H9 (cell line): ENCODE results near the gene GPLD1. TPM values are rescaled to one million over a fixed set of nuclear protein-coding genes. Genes with fewer than 3 reads are reported as not detected.

Experiments
- DNase-seq: peaks from one replicate; pipeline ENCODE4 v3.0.0-alpha.2; 2017
- H2AFZ ChIP-seq: one replicate; pipeline ENCODE4 v1.6.1; 2013; ENCODE audit warnings: mild to moderate bottlenecking, low read length, control low read depth, moderate library complexity
- H2AK5ac ChIP-seq: 2 replicates; pipeline ENCODE4 v1.6.1; 2013; ENCODE audit warnings: low read length, control low read depth, mixed read lengths; ENCODE audit not compliant: insufficient read length
- H2BK120ac ChIP-seq: one replicate; pipeline ENCODE4 v1.6.1; 2013; ENCODE audit warnings: low read depth, mild to moderate bottlenecking, low read length, control low read depth, inconsistent platforms; ENCODE audit not compliant: poor library complexity, severe bottlenecking
- H2BK12ac ChIP-seq: 2 replicates; pipeline ENCODE4 v1.6.1; 2013; ENCODE audit warnings: low read length, control low read depth, mixed read lengths, low read depth; ENCODE audit not compliant: insufficient read length
- H2BK15ac ChIP-seq: 2 replicates; pipeline ENCODE4 v1.6.1; 2013; ENCODE audit warnings: low read depth, low read length, control low read depth
- H2BK20ac ChIP-seq: one replicate; pipeline ENCODE4 v1.6.1; 2013; ENCODE audit warnings: low read depth, mild to moderate bottlenecking, low read length, control low read depth, inconsistent platforms; ENCODE audit not compliant: poor library complexity, severe bottlenecking
- H2BK5ac ChIP-seq: 2 replicates; pipeline ENCODE4 v1.6.1; 2013; ENCODE audit warnings: low read length, control low read depth, mixed read lengths; ENCODE audit not compliant: insufficient read length
- H3K14ac ChIP-seq: 2 replicates; pipeline ENCODE4 v1.6.1; 2013; ENCODE audit warnings: low read length, control low read depth; ENCODE audit not compliant: insufficient read depth
- H3K18ac ChIP-seq: 2 replicates; pipeline ENCODE4 v1.6.1; 2013; ENCODE audit warnings: low read depth, mild to moderate bottlenecking, mixed read lengths, low read length, control low read depth; ENCODE audit not compliant: insufficient read length
- H3K23ac ChIP-seq: 2 replicates; pipeline ENCODE4 v1.6.1; 2013; ENCODE audit warnings: low read length, control low read depth, mixed read lengths, low read depth; ENCODE audit not compliant: insufficient read length
- H3K23me2 ChIP-seq: 2 replicates; pipeline ENCODE4 v1.6.1; 2013; ENCODE audit warnings: low read depth, mild to moderate bottlenecking, mixed read lengths, low read length, control low read depth; ENCODE audit not compliant: insufficient read length, poor library complexity, severe bottlenecking
- H3K27ac ChIP-seq: 2 replicates; pipeline ENCODE4 v1.5.1; 2013; ENCODE audit warnings: low read length, control low read depth, mixed read lengths, low read depth; ENCODE audit not compliant: insufficient read length
- H3K27me3 ChIP-seq: 2 replicates; pipeline ENCODE4 v1.6.1; 2013; ENCODE audit warnings: low read length, control low read depth, inconsistent platforms; ENCODE audit not compliant: insufficient read depth
- H3K4ac ChIP-seq: 2 replicates; pipeline ENCODE4 v1.6.1; 2013; ENCODE audit warnings: low read depth, mild to moderate bottlenecking, control low read depth, inconsistent platforms, low read length, moderate library complexity
- H3K4me1 ChIP-seq: 2 replicates; pipeline ENCODE4 v1.6.1; 2013; ENCODE audit warnings: low read length, control low read depth, inconsistent platforms; ENCODE audit not compliant: insufficient read depth
- H3K4me2 ChIP-seq: 2 replicates; pipeline ENCODE4 v1.6.1; 2013; ENCODE audit warnings: low read length, control low read depth, mixed read lengths; ENCODE audit not compliant: insufficient read length, insufficient read depth
- H3K56ac ChIP-seq: 2 replicates; pipeline ENCODE4 v1.6.1; 2013; ENCODE audit warnings: low read depth, mild to moderate bottlenecking, mixed read lengths, low read length, control low read depth; ENCODE audit not compliant: insufficient read length
- H3K79me1 ChIP-seq: 2 replicates; pipeline ENCODE4 v1.6.1; 2013; ENCODE audit warnings: low read depth, mild to moderate bottlenecking, moderate library complexity, low read length, control low read depth, inconsistent platforms; ENCODE audit not compliant: insufficient read depth, poor library complexity, severe bottlenecking
- H3K79me2 ChIP-seq: 2 replicates; pipeline ENCODE4 v1.6.1; 2013; ENCODE audit warnings: low read length, control low read depth, inconsistent platforms; ENCODE audit not compliant: insufficient read depth
- H3K9ac ChIP-seq: 2 replicates; pipeline ENCODE4 v1.6.1; 2013; ENCODE audit warnings: low read length, control low read depth, mixed read lengths; ENCODE audit not compliant: insufficient read length; ENCODE audit errors: extremely low read depth
- H3K9me3 ChIP-seq: one replicate; pipeline ENCODE4 v1.6.1; 2013; ENCODE audit warnings: low read depth, low read length, inconsistent platforms; ENCODE audit not compliant: control insufficient read depth
- H3T11ph ChIP-seq: one replicate; pipeline ENCODE4 v1.6.1; 2013; ENCODE audit warnings: mild to moderate bottlenecking, low read length, control low read depth, inconsistent platforms
- H4K20me1 ChIP-seq: one replicate; pipeline ENCODE4 v1.6.1; 2013; ENCODE audit not compliant: control insufficient read depth, insufficient read length, insufficient read depth
- H4K5ac ChIP-seq: 2 replicates; pipeline ENCODE4 v1.6.1; 2013; ENCODE audit warnings: low read depth, mild to moderate bottlenecking, mixed read lengths, low read length, control low read depth; ENCODE audit not compliant: insufficient read length
- H4K8ac ChIP-seq: replicated peaks from 2 replicates; pipeline ENCODE4 v1.6.1; 2013; ENCODE audit warnings: low read length, control low read depth, mixed read lengths, low read depth; ENCODE audit not compliant: insufficient read length
- H4K91ac ChIP-seq: 2 replicates; pipeline ENCODE4 v1.6.1; 2013; ENCODE audit warnings: low read depth, mild to moderate bottlenecking, moderate library complexity, mixed read lengths, low read length, control low read depth; ENCODE audit not compliant: insufficient read length
- H3K27ac Mint-ChIP-seq, 3 experiments: 2 replicates in 2 of 3; 3 replicates in 1 of 3; pipeline ENCODE4 v1.8.0; 2020 to 2021; ENCODE audit warnings: mixed read lengths in 3 of 3, mild to moderate bottlenecking in 1 of 3, moderate library complexity in 1 of 3
- H3K27me3 Mint-ChIP-seq: 2 replicates; pipeline ENCODE4 v1.8.0; 2021; ENCODE audit warnings: low read depth, mild to moderate bottlenecking, moderate library complexity, mixed read lengths
- H3K36me3 Mint-ChIP-seq, 3 experiments: 2 replicates in 2 of 3; 3 replicates in 1 of 3; pipeline ENCODE4 v1.8.0; 2020 to 2021; ENCODE audit warnings: low read depth in 3 of 3, mixed read lengths in 3 of 3; ENCODE audit not compliant: insufficient read depth in 1 of 3
- H3K4me1 Mint-ChIP-seq, 2 experiments: 2 replicates each; pipeline ENCODE4 v1.8.0; 2020; ENCODE audit warnings: mixed read lengths in 2 of 2
- H3K4me3 Mint-ChIP-seq, 2 experiments: 2 replicates in 1 of 2; 3 replicates in 1 of 2; pipeline ENCODE4 v1.8.0; 2020 to 2021; ENCODE audit warnings: mild to moderate bottlenecking in 2 of 2, mixed read lengths in 2 of 2, moderate library complexity in 1 of 2
- H3K9me3 Mint-ChIP-seq, 2 experiments: 2 replicates in 1 of 2; 3 replicates in 1 of 2; pipeline ENCODE4 v1.8.0; 2020; ENCODE audit warnings: mild to moderate bottlenecking in 2 of 2, mixed read lengths in 2 of 2, moderate library complexity in 1 of 2
- WGBS: extraction: QIAGEN DNeasy Blood & Tissue Kit; methylation state at CpG from one replicate; pipeline ENCODE4 v1.1.7; 2013; ENCODE audit warnings: missing lambda C conversion rate, low lambda C conversion rate, mixed read lengths; ENCODE audit not compliant: insufficient read length; ENCODE audit errors: extremely low coverage; 5-methylcytosine and 5-hydroxymethylcytosine counted together
- total RNA-seq: library from RNA; stranded (reverse); gene quantifications from 2 replicates; pipeline ENCODE4 v1.2.1, GENCODE V29; 2021
- TF ChIP-seq, protein P1 (sequence below): fragments of 200-600 bp; sonication (generic); conservative IDR thresholded peaks from 3 replicates; pipeline ENCODE4 v1.8.0; 2021; ENCODE audit warnings: antibody characterized with exemption, mild to moderate bottlenecking

Gene GPLD1
- total RNA-seq, 1 experiment from 2014 or later: 8.0 TPM

- H3K4me3 Mint-ChIP-seq: no peak overlapping the region
- no CpG with 5 or more reads among the region's 4 CpGs for WGBS
- H4K5ac ChIP-seq: no peak overlapping the region
- no peak overlapping the region for H3K23ac ChIP-seq
- H3K4me2 ChIP-seq: no peak overlapping the region
- H3K4me1 Mint-ChIP-seq: peaks cover 5 to 6% of the 10 kb centered on the region in 2 experiments
- H3K27ac ChIP-seq: no peak overlapping the region
- H3K18ac ChIP-seq: no peak overlapping the region
- H3K27ac Mint-ChIP-seq: no peak overlapping the region; a peak in 1 of 7 replicates
- H3K36me3 Mint-ChIP-seq: no peaks in the 10 kb centered on the region
- H3K27me3 ChIP-seq: no peaks in the 10 kb centered on the region
- no peaks in the 10 kb centered on the region for H3K79me1 ChIP-seq
- no peak overlapping the region for H2AFZ ChIP-seq
- H3K9ac ChIP-seq: no peak overlapping the region
- H2AK5ac ChIP-seq: no peak overlapping the region
- H4K8ac ChIP-seq: no peak overlapping the region
- H3K27me3 Mint-ChIP-seq: no peaks in the 10 kb centered on the region
- H3K79me2 ChIP-seq: no peaks in the 10 kb centered on the region
- no peak overlapping the region for H2BK12ac ChIP-seq
- no peaks in the 10 kb centered on the region for H3K9me3 ChIP-seq
- no peak overlapping the region for H3K14ac ChIP-seq
- no peak overlapping the region for H2BK120ac ChIP-seq
- H2BK15ac ChIP-seq: no peak overlapping the region
- H3K9me3 Mint-ChIP-seq: no peaks in the 10 kb centered on the region
- no peak overlapping the region for H3K4ac ChIP-seq
- H3K56ac ChIP-seq: no peak overlapping the region
- no peaks in the 10 kb centered on the region for H3K23me2 ChIP-seq
- H2BK5ac ChIP-seq: no peak overlapping the region
- no peaks in the 10 kb centered on the region for H4K20me1 ChIP-seq
- no peak overlapping the region for H2BK20ac ChIP-seq
- H4K91ac ChIP-seq: no peak overlapping the region
- no peak overlapping the region for H3T11ph ChIP-seq
- TF ChIP-seq, protein P1, sequence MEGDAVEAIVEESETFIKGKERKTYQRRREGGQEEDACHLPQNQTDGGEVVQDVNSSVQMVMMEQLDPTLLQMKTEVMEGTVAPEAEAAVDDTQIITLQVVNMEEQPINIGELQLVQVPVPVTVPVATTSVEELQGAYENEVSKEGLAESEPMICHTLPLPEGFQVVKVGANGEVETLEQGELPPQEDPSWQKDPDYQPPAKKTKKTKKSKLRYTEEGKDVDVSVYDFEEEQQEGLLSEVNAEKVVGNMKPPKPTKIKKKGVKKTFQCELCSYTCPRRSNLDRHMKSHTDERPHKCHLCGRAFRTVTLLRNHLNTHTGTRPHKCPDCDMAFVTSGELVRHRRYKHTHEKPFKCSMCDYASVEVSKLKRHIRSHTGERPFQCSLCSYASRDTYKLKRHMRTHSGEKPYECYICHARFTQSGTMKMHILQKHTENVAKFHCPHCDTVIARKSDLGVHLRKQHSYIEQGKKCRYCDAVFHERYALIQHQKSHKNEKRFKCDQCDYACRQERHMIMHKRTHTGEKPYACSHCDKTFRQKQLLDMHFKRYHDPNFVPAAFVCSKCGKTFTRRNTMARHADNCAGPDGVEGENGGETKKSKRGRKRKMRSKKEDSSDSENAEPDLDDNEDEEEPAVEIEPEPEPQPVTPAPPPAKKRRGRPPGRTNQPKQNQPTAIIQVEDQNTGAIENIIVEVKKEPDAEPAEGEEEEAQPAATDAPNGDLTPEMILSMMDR: no peak
- no peak for DNase-seq
- 0 out of 2 replicates have a peak, but pooled peaks cover 7% of the 10 kb centered on the region for H3K4me1 ChIP-seq
These were observed 41.0 kb downstream of the GPLD1 start for GRCh38 chr6:24448396-24448795.
